ENCODE results near the gene DNAH14.

GRCh38 chr1:225257081-225257480 lies 327.6 kb downstream of the DNAH14 start:
- TF ChIP-seq CTCF (conservative IDR thresholded peaks at IDR 0.05; ENCODE audit: low read depth, low read length), result no peak
- TF ChIP-seq MAFK (IDR thresholded peaks at IDR 0.05; ENCODE audit: low read depth, low read length), result no peak
- TF ChIP-seq FOS (IDR thresholded peaks at IDR 0.05; ENCODE audit: low read depth, low read length), result no peak
- TF ChIP-seq POLR2A (IDR thresholded peaks at IDR 0.05; ENCODE audit: low read depth, low read length), result no peak
- TF ChIP-seq BHLHE40 (IDR thresholded peaks at IDR 0.05; ENCODE audit: low read depth, low read length), result no peak
- no peak for TF ChIP-seq RCOR1 (IDR thresholded peaks at IDR 0.05; ENCODE audit: insufficient replicate concordance, low read length)
- no peak for TF ChIP-seq RFX5 (IDR thresholded peaks at IDR 0.05; ENCODE audit: low read depth, low read length)
- TF ChIP-seq USF2 (IDR thresholded peaks at IDR 0.05; ENCODE audit: low read depth, low read length), result no peak
- TF ChIP-seq MXI1 (IDR thresholded peaks at IDR 0.05; ENCODE audit: borderline replicate concordance, low read depth, low read length), result no peak
- TF ChIP-seq, protein P1, sequence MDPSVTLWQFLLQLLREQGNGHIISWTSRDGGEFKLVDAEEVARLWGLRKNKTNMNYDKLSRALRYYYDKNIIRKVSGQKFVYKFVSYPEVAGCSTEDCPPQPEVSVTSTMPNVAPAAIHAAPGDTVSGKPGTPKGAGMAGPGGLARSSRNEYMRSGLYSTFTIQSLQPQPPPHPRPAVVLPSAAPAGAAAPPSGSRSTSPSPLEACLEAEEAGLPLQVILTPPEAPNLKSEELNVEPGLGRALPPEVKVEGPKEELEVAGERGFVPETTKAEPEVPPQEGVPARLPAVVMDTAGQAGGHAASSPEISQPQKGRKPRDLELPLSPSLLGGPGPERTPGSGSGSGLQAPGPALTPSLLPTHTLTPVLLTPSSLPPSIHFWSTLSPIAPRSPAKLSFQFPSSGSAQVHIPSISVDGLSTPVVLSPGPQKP (IDR thresholded peaks at IDR 0.05; ENCODE audit: borderline replicate concordance, low read depth, low read length), result no peak
- TF ChIP-seq CHD1 (IDR thresholded peaks at IDR 0.05; ENCODE audit: low read depth, low read length), result no peak
- no peak for TF ChIP-seq MAZ (IDR thresholded peaks at IDR 0.05; ENCODE audit: borderline replicate concordance, low read depth, low read length)
- no peak for TF ChIP-seq SMC3 (IDR thresholded peaks at IDR 0.05; ENCODE audit: low read depth, low read length)

Data from IMR-90 (cell line).